ENCODE data around the gene SUCLG1.
"Not testable (repeated sequence)": the region's sequence is repeated elsewhere in the genome, so short reads cannot be mapped to it uniquely, and the experiment has no call there.

SUCLG1 gene

GRCh38 chr2:84421197-84421596, 37.9 kb downstream of the SUCLG1 start:
- H3K27ac Mint-ChIP-seq = no peak overlapping the region
- DNase-seq (no peak), ATAC-seq (no peak)
- H3K36me3 Mint-ChIP-seq (ENCODE audit: low read depth) = peaks cover 23% of the 10 kb centered on the region
- H3K9me3 Mint-ChIP-seq = no peaks in the 10 kb centered on the region
- no peaks in the 10 kb centered on the region for H3K27me3 Mint-ChIP-seq
- no peak overlapping the region for H3K4me3 Mint-ChIP-seq
- H3K4me1 Mint-ChIP-seq = no peaks in the 10 kb centered on the region

DNA sequence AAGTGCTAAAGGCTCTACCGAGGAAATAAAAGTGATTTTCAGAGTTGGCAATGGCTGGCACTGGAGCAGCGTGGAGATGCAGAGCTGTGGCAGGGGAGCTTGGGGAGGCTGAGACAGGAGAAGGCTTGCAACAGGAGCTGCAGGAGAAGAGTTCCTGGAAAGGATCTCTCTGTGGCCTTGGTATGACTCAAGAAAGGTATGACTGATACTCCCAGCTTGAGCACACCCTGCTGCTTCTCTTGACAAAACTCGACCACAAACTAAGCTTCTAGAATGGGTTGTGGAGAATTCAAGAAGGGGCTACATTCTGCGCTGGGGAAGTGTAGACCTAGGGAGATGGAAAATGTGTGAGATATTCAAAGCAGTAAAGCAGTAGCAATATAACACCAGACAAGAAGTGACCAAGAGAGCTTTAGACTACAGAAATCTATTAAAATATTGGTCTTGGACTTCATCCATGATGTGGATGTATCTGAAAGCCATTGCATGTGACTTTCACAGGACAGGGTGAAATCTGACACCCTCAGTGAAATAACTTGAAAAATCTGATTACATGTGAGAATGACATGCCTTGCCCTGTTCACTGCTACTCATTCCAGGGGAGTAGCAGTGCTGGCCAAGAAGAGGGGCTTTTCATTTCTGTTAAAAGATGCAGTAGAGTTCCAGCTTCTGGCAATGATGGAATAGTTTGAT, 41.5 kb downstream of the SUCLG1 start:
- Mint-ChIP-seq H3K4me1 (no peaks in the 10 kb centered on the region), H3K4me3 (no peak overlapping the region), H3K36me3 (ENCODE audit: low read depth) (peaks cover 6% of the 10 kb centered on the region), H3K27me3 (no peaks in the 10 kb centered on the region), H3K27ac (no peak overlapping the region), H3K9me3 (no peaks in the 10 kb centered on the region)
- no peak for ATAC-seq
- no peak for DNase-seq

DNA sequence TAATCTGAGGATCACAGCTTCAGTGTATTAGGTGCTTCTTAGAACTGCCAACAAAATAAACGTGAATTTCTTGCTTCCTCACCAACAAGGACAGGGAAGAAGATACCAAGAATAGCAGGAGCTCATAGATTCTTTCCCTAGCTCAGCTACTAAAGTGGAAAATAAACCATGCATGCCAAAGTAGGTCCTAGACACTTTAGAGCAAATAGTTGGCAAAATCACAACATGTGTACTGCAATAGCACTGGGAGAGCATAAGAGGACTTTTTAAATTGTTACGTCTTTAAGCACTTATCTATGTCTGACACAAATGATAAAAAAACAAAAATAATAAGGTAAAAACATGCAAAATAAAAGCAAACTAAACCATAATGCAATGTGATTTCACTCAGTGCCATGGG, 49.5 kb downstream of the SUCLG1 start:
- H3K27ac Mint-ChIP-seq = no peak overlapping the region
- ATAC-seq (no peak), DNase-seq (no peak)
- H3K4me1 Mint-ChIP-seq = no peaks in the 10 kb centered on the region
- no peaks in the 10 kb centered on the region for H3K9me3 Mint-ChIP-seq
- no peaks in the 10 kb centered on the region for H3K36me3 Mint-ChIP-seq (ENCODE audit: low read depth)
- peaks cover 4% of the 10 kb centered on the region for H3K27me3 Mint-ChIP-seq
- no peak overlapping the region for H3K4me3 Mint-ChIP-seq

- not testable (repeated sequence) for H3K27ac Mint-ChIP-seq; H3K9me3 Mint-ChIP-seq; ATAC-seq; H3K36me3 Mint-ChIP-seq (ENCODE audit: low read depth); H3K4me3 Mint-ChIP-seq; DNase-seq; H3K4me1 Mint-ChIP-seq
- H3K27me3 Mint-ChIP-seq = peaks cover 11% of the 10 kb centered on the region
These were observed 57.0 kb downstream of the SUCLG1 start for GRCh38 chr2:84402111-84402510.

DNA sequence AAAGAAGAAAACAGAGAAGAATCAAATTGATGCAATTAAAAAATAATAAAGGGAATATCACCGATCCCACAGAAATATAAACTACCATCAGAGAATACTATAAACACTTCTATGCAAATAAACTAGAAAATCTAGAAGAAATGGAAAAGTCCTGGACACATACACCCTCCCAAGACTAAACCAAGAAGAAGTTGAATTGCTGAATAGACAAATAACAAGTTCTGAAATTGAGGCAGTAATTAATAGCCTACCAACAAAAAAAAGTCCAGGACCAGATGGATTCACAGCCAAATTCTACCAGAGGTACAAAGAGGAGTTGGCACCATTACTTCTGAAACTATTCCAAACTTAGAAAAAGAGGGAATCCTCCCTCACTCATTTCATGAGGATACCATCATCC, 59.2 kb downstream of the SUCLG1 start:
- not testable (repeated sequence) for DNase-seq; H3K4me3 Mint-ChIP-seq; ATAC-seq; H3K27me3 Mint-ChIP-seq; H3K4me1 Mint-ChIP-seq; H3K27ac Mint-ChIP-seq; H3K36me3 Mint-ChIP-seq (ENCODE audit: low read depth); H3K9me3 Mint-ChIP-seq

- Mint-ChIP-seq H3K4me1 (no peaks in the 10 kb centered on the region), H3K4me3 (no peak overlapping the region), H3K27me3 (peaks cover 6% of the 10 kb centered on the region), H3K36me3 (ENCODE audit: low read depth) (no peaks in the 10 kb centered on the region), H3K9me3 (peaks cover 5% of the 10 kb centered on the region), H3K27ac (no peak overlapping the region)
- ATAC-seq (no peak), DNase-seq (no peak)
These were observed 63.3 kb downstream of the SUCLG1 start for GRCh38 chr2:84395820-84396219.

DNA sequence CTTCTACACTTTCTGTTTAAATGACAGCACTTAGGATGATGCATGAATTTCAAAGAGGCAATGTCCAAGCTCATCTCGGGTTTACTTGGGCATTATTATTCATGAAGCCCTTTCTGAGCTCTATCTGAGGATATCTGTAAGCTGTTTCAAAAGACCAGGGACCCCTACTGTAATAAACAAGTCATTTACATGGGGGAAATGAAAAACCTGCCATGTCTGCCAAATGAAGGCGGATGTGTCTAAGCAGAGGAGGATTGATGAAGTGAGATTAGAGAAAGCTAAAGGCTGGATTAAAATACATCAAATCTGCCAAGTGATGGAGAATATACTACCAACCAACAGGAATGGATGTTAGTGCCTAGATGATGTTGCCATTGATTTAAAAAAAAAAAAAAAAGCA, 64.5 kb downstream of the SUCLG1 start:
- H3K4me3 Mint-ChIP-seq = no peak overlapping the region
- no peaks in the 10 kb centered on the region for H3K4me1 Mint-ChIP-seq
- H3K9me3 Mint-ChIP-seq = peaks cover 5% of the 10 kb centered on the region
- no peaks in the 10 kb centered on the region for H3K36me3 Mint-ChIP-seq (ENCODE audit: low read depth)
- ATAC-seq (no peak), DNase-seq (no peak)
- peaks cover 6% of the 10 kb centered on the region for H3K27me3 Mint-ChIP-seq
- no peak overlapping the region for H3K27ac Mint-ChIP-seq

- no peak overlapping the region for H3K27ac Mint-ChIP-seq
- ATAC-seq = no peak
These were observed 65.3 kb downstream of the SUCLG1 start for GRCh38 chr2:84393829-84394228.

DNA sequence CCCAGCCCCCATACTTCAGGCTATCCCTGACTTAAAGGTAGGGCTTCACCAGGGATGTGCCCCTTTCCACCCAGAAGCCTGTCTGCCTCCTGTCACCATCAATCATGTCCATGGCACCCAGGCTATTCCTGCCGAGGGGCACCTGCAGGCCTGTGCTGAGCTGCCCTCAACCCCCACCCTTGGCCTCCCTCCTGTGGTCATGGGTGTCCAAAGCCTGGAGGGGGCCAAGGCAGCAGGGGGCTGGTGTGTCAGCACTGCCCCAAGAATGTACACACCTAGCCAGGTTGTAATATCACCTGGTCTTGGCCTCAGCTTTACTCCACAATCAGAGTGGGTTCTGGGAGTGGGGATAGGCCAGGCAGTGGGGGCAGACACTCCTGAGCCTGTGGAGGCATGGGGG, 69.3 kb downstream of the SUCLG1 start:
- H3K36me3 Mint-ChIP-seq (ENCODE audit: low read depth) = no peaks in the 10 kb centered on the region
- H3K27ac Mint-ChIP-seq = no peak overlapping the region
- H3K4me3 Mint-ChIP-seq = no peak overlapping the region
- ATAC-seq (no peak), DNase-seq (no peak)
- peaks cover 5% of the 10 kb centered on the region for H3K9me3 Mint-ChIP-seq
- H3K27me3 Mint-ChIP-seq = peaks cover 21% of the 10 kb centered on the region
- H3K4me1 Mint-ChIP-seq = no peaks in the 10 kb centered on the region

More at GRCh38 chr2:84393829-84394228, 65.3 kb downstream of the SUCLG1 start:
- DNase-seq = no peak
- H3K36me3 Mint-ChIP-seq (ENCODE audit: low read depth) = no peaks in the 10 kb centered on the region
- H3K4me1 Mint-ChIP-seq = no peaks in the 10 kb centered on the region
- peaks cover 6% of the 10 kb centered on the region for H3K27me3 Mint-ChIP-seq
- H3K4me3 Mint-ChIP-seq = no peak overlapping the region
- H3K9me3 Mint-ChIP-seq = peaks cover 5% of the 10 kb centered on the region

GRCh38 chr2:84388921-84389490, 70.1 kb downstream of the SUCLG1 start:
- Mint-ChIP-seq H3K4me3 (no peak overlapping the region), H3K27me3 (peaks cover 25% of the 10 kb centered on the region), H3K9me3 (peaks cover 5% of the 10 kb centered on the region), H3K36me3 (ENCODE audit: low read depth) (no peaks in the 10 kb centered on the region), H3K4me1 (no peaks in the 10 kb centered on the region), H3K27ac (no peak overlapping the region)
- ATAC-seq = no peak
- no peak for DNase-seq

- ATAC-seq (no peak), DNase-seq (no peak)
- no peak overlapping the region for H3K4me3 Mint-ChIP-seq
- no peaks in the 10 kb centered on the region for H3K4me1 Mint-ChIP-seq
- no peaks in the 10 kb centered on the region for H3K36me3 Mint-ChIP-seq (ENCODE audit: low read depth)
- no peak overlapping the region for H3K27ac Mint-ChIP-seq
- peaks cover 29% of the 10 kb centered on the region for H3K27me3 Mint-ChIP-seq
- H3K9me3 Mint-ChIP-seq = peaks cover 5% of the 10 kb centered on the region
These were observed 70.9 kb downstream of the SUCLG1 start for GRCh38 chr2:84388133-84388532.

DNA sequence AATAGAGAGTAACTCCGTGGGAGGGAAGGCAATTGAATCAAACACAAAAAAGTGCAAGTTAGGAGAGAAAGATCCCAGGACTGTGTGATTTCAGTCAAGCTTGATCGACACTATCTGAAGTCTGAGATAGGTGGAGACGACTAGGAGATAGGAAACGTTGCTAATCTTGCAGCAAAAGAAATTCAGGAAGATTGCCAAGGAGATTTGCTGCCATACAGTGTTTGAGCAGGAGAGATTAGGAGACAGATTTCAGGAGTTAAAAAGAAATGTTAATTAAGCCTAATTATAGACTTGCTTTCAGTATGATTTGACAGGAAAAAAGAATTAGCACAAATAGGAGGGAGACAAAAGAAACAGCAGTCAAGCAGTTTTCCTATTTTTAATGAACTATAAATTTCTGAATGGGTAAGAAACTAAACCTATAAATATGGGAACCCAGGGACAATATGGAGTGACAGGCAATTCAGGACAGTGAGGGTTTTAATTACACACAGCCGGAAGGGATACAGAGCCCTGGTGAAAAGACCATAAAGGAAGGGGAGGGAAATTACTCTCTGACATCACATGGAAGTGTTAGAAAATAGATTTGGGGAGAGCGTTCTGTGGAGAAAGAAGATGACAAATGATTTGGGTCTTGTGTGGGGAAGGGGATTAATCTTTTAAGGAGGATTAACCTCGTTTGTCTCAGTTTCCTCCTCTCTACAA, 72.6 kb downstream of the SUCLG1 start:
- Mint-ChIP-seq H3K9me3 (no peaks in the 10 kb centered on the region), H3K27ac (no peak overlapping the region), H3K36me3 (ENCODE audit: low read depth) (no peaks in the 10 kb centered on the region), H3K27me3 (peaks cover 25% of the 10 kb centered on the region), H3K4me1 (no peaks in the 10 kb centered on the region), H3K4me3 (no peak overlapping the region)
- ATAC-seq (no peak), DNase-seq (no peak)

- DNase-seq (no peak), ATAC-seq (no peak)
- peaks cover 25% of the 10 kb centered on the region for H3K27me3 Mint-ChIP-seq
- H3K9me3 Mint-ChIP-seq = no peaks in the 10 kb centered on the region
- no peaks in the 10 kb centered on the region for H3K4me1 Mint-ChIP-seq
- H3K27ac Mint-ChIP-seq = no peak overlapping the region
- no peak overlapping the region for H3K4me3 Mint-ChIP-seq
- no peaks in the 10 kb centered on the region for H3K36me3 Mint-ChIP-seq (ENCODE audit: low read depth)
These were observed 75.8 kb downstream of the SUCLG1 start for GRCh38 chr2:84383271-84383670.

DNA sequence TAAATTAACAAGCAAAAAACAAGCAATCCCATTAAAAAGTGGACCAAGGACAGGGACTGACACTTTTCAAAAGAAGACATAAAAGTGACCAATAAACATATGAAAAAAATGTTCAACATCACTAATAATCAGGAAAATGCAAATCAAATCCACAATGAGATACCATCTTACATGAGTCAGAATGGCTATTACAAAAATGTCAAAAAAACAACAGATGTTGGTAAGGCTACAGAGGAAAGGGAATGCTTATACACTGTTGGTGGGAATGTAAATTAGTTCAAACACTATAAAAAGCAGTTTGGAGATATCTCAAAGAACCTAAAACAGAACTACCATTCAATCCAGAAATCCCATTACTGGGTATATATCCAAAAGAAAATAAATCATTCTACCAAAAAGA, 78.2 kb downstream of the SUCLG1 start:
- H3K4me1 Mint-ChIP-seq = no peaks in the 10 kb centered on the region
- no peak overlapping the region for H3K4me3 Mint-ChIP-seq
- no peak overlapping the region for H3K27ac Mint-ChIP-seq
- ATAC-seq (no peak), DNase-seq (no peak)
- H3K36me3 Mint-ChIP-seq (ENCODE audit: low read depth) = no peaks in the 10 kb centered on the region
- H3K27me3 Mint-ChIP-seq = peaks cover 21% of the 10 kb centered on the region
- H3K9me3 Mint-ChIP-seq = no peaks in the 10 kb centered on the region

GRCh38 chr2:84378960-84379359, 80.1 kb downstream of the SUCLG1 start:
- ATAC-seq (no peak), DNase-seq (no peak)
- Mint-ChIP-seq H3K27ac (no peak overlapping the region), H3K4me3 (no peak overlapping the region), H3K4me1 (no peaks in the 10 kb centered on the region), H3K36me3 (ENCODE audit: low read depth) (no peaks in the 10 kb centered on the region), H3K9me3 (no peaks in the 10 kb centered on the region), H3K27me3 (peaks cover 7% of the 10 kb centered on the region)

Data from activated naive CD8-positive, alpha-beta T cell treated with anti-CD3 and anti-CD28 coated beads, Interleukin-2, amount 50 U/mL, for 24 hours (primary cell).